ENCODE data around the gene CHD6. TPM values are rescaled to one million over a fixed set of nuclear protein-coding genes. Genes with fewer than 3 reads are reported as not detected.

CHD6 gene
- total RNA-seq, 1 donor from 2014 or later: 114 TPM

- no peak for DNase-seq (ENCODE audit: low spot score, unreplicated experiment)
- H3K27me3 Mint-ChIP-seq: no peaks in the 10 kb centered on the region
- peaks cover 3% of the 10 kb centered on the region for H3K9me3 Mint-ChIP-seq (ENCODE audit: low read depth)
- TF ChIP-seq CTCF (IDR thresholded peaks at IDR 0.05; ENCODE audit: unreplicated experiment): no peak
- peaks cover 25% of the 10 kb centered on the region for H3K4me1 Mint-ChIP-seq (ENCODE audit: low read depth)
- H3K4me3 Mint-ChIP-seq (ENCODE audit: low read depth): no peak overlapping the region
- H3K36me3 Mint-ChIP-seq (ENCODE audit: insufficient read depth): peaks cover 2% of the 10 kb centered on the region
- no peak overlapping the region for H3K27ac Mint-ChIP-seq
These were observed 50.6 kb downstream of the CHD6 start for GRCh38 chr20:41567615-41568014.

- peaks cover 2% of the 10 kb centered on the region for H3K36me3 Mint-ChIP-seq (ENCODE audit: insufficient read depth)
- no peak for DNase-seq (ENCODE audit: low spot score, unreplicated experiment)
- TF ChIP-seq CTCF (IDR thresholded peaks at IDR 0.05; ENCODE audit: unreplicated experiment): no peak
- no peak overlapping the region for H3K4me3 Mint-ChIP-seq (ENCODE audit: low read depth)
- H3K9me3 Mint-ChIP-seq (ENCODE audit: low read depth): peaks cover 3% of the 10 kb centered on the region
- H3K4me1 Mint-ChIP-seq (ENCODE audit: low read depth): peaks cover 24% of the 10 kb centered on the region
- no peak overlapping the region for H3K27ac Mint-ChIP-seq
- no peaks in the 10 kb centered on the region for H3K27me3 Mint-ChIP-seq
These were observed 51.2 kb downstream of the CHD6 start for GRCh38 chr20:41566896-41567527.

GRCh38 chr20:41563087-41563486 lies 55.1 kb downstream of the CHD6 start:
- no peak for DNase-seq (ENCODE audit: low spot score, unreplicated experiment)
- no peak overlapping the region for H3K4me3 Mint-ChIP-seq (ENCODE audit: low read depth)
- no peak for TF ChIP-seq CTCF (IDR thresholded peaks at IDR 0.05; ENCODE audit: unreplicated experiment)
- no peaks in the 10 kb centered on the region for H3K27me3 Mint-ChIP-seq
- H3K27ac Mint-ChIP-seq: no peak overlapping the region
- peaks cover 9% of the 10 kb centered on the region for H3K9me3 Mint-ChIP-seq (ENCODE audit: low read depth)
- peaks cover 13% of the 10 kb centered on the region for H3K36me3 Mint-ChIP-seq (ENCODE audit: insufficient read depth)
- H3K4me1 Mint-ChIP-seq (ENCODE audit: low read depth): peaks cover 18% of the 10 kb centered on the region

GRCh38 chr20:41560970-41561369 lies 57.2 kb downstream of the CHD6 start:
- peaks cover 28% of the 10 kb centered on the region for H3K36me3 Mint-ChIP-seq (ENCODE audit: insufficient read depth)
- no peak for TF ChIP-seq CTCF (IDR thresholded peaks at IDR 0.05; ENCODE audit: unreplicated experiment)
- DNase-seq (ENCODE audit: low spot score, unreplicated experiment): no peak
- H3K27ac Mint-ChIP-seq: no peak overlapping the region
- peaks cover 20% of the 10 kb centered on the region for H3K9me3 Mint-ChIP-seq (ENCODE audit: low read depth)
- peaks cover 16% of the 10 kb centered on the region for H3K4me1 Mint-ChIP-seq (ENCODE audit: low read depth)
- no peaks in the 10 kb centered on the region for H3K27me3 Mint-ChIP-seq
- no peak overlapping the region for H3K4me3 Mint-ChIP-seq (ENCODE audit: low read depth)

- Mint-ChIP-seq H3K4me1 (ENCODE audit: low read depth) (peaks cover 16% of the 10 kb centered on the region), H3K27me3 (no peaks in the 10 kb centered on the region), H3K9me3 (ENCODE audit: low read depth) (peaks cover 18% of the 10 kb centered on the region), H3K36me3 (ENCODE audit: insufficient read depth) (peaks cover 26% of the 10 kb centered on the region), H3K4me3 (ENCODE audit: low read depth) (no peak overlapping the region), H3K27ac (no peak overlapping the region)
- TF ChIP-seq CTCF (IDR thresholded peaks at IDR 0.05; ENCODE audit: unreplicated experiment): no peak
- no peak for DNase-seq (ENCODE audit: low spot score, unreplicated experiment)
These were observed 58.5 kb downstream of the CHD6 start for GRCh38 chr20:41559658-41560057.
